Measurements from ENCODE around the gene NCOA7.

GRCh38 chr6:125924169-125924568 is 133.4 kb downstream of the NCOA7 start:
- TF ChIP-seq YY1 (IDR thresholded peaks at IDR 0.05; ENCODE audit: insufficient read depth, insufficient read length) (no peak), SUZ12 (IDR thresholded peaks at IDR 0.05; ENCODE audit: extremely low read depth, insufficient read depth, insufficient read length) (no peak)
